GM12891 (cell line): ENCODE measurements around the gene PNPLA6.

Source experiments
- DNase-seq: peaks from one replicate; pipeline ENCODE4 v3.0.0; 2011; ENCODE audit warnings: low spot score; ENCODE audit not compliant: insufficient read length
- FAIRE-seq: peaks from 2 replicates; lab custom pipeline; 2011; peaks lifted over from hg19 to GRCh38; lab: Jason Lieb, UNC
- PAX5 ChIP-seq: IDR thresholded peaks from 2 replicates; pipeline ENCODE4 v1.6.1; 2011; ENCODE audit warnings: low read length, moderate library complexity, mild to moderate bottlenecking; ENCODE audit not compliant: insufficient read depth, severe bottlenecking
- POLR2A ChIP-seq: IDR thresholded peaks from 2 replicates; pipeline ENCODE4 v1.6.1; 2011; ENCODE audit warnings: low read depth, low read length, control low read depth
- POLR2AphosphoS5 ChIP-seq: IDR thresholded peaks from 2 replicates; pipeline ENCODE4 v1.6.1; 2011; ENCODE audit warnings: low read depth, low read length, control low read depth
- POU2F2 ChIP-seq: IDR thresholded peaks from 2 replicates; pipeline ENCODE4 v1.6.1; 2011; ENCODE audit warnings: low read depth, mild to moderate bottlenecking, control low read depth, low read length, moderate library complexity
- SPI1 ChIP-seq: IDR thresholded peaks from 2 replicates; pipeline ENCODE4 v1.6.1; 2011; ENCODE audit warnings: low read depth, low read length, control low read depth
- TAF1 ChIP-seq: IDR thresholded peaks from 2 replicates; pipeline ENCODE4 v1.6.1; 2011; ENCODE audit warnings: low read depth, low read length, control low read depth

Gene PNPLA6

DNA sequence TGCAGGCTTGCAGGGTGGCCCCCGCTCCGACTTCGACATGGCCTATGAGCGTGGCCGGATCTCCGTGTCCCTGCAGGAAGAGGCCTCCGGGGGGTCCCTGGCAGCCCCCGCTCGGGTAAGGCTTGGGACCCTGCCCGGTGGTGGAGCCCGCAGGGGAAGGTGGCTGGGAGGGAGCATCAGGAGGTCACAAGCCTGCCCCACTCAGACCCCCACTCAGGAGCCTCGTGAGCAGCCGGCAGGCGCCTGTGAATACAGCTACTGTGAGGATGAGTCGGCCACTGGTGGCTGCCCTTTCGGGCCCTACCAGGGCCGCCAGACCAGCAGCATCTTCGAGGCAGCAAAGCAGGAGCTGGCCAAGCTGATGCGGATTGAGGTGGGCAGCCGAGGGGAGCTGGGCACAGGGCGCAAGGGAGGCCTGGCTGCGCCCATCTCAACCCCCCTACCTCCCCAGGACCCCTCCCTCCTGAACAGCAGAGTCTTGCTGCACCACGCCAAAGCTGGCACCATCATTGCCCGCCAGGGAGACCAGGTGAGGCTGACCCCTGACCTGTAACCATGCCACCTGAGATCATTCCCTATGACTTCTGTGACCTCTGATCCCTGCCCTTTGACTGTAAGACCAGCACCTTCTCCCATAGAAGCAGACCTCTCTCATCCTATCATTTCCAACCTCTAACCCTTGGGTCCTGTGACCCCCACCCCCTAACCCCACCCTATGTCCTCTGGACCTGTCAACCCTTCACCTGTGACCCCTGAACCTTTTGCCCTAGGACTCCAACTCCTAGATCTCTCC lies 7.2 kb downstream of the PNPLA6 start:
- DNase-seq, result no peak
- TF ChIP-seq PAX5 (no peak), POU2F2 (no peak), TAF1 (no peak)
- FAIRE-seq, result no peak

DNA sequence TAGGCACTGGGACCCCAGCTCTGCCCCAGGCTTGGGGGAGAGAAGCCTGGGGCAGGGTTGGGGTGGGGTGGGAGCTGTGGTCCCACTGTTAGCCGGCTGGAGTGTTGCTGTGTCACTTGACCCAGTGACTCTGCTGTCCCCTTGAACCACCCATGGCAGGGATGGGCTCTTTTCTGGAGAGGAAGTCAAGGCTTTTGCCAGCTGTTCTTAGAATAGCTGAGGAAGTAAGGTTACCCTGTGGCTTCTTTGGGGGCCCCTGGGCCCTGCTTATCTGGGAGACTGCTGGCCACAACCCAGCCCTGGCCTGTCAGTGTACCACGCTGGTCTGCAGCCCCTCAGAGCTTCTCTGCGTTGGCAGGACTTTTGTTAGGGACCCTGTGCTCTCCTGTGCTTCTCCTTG lies 9.1 kb downstream of the PNPLA6 start:
- TF ChIP-seq PAX5 (no peak), TAF1 (no peak), POLR2AphosphoS5 (no peak), SPI1 (no peak), POU2F2 (no peak), POLR2A (no peak)
- FAIRE-seq, result no peak
- no peak for DNase-seq

DNA sequence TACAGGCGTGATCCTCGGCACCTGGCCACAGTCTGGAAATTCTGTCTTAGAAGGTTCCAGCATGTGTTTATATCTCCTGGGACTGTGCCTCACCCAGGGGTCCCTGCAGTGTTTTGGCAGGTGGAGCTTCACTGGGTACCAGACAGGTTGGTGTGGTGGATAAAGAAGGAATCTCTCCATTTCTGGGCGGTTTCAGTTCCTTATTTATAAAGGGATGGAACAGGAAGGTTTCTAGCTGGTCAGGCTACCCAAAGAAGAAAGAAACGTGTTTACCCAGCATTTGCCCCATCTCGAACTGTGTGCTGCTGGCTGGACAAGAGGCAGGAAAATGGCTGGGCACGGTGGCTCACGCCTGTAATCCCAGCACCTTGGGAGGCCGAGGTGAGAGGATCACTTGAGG lies 9.8 kb downstream of the PNPLA6 start:
- FAIRE-seq (peak; percentile 16), DNase-seq (no peak)
- TF ChIP-seq POU2F2 (no peak), TAF1 (no peak), PAX5 (no peak), POLR2AphosphoS5 (no peak), POLR2A (no peak), SPI1 (peak; percentile 75)

DNA sequence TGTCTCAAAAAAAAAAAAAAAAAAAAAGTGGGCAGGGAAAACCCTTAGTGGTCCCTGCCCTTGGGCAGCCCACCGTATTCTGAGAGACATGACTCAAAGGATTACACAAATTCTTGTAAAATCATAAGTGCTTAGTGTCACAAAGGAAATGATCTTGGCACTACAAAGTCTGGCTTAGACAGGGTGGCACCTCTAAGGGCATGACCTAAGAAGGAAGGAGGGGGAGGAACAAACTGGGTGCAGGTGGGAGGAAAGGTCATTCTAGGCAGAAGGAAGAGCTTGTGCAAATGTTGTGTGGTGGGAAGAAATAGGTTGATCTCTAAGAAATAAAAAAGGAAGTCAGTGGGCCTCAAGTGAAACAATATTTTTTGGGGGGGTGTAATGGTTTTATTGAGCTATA lies 10.4 kb downstream of the PNPLA6 start:
- FAIRE-seq, result no peak
- no peak for DNase-seq
- TF ChIP-seq POLR2A (no peak), SPI1 (peak; percentile 21; the same call in 1 of the 2 replicates)

DNA sequence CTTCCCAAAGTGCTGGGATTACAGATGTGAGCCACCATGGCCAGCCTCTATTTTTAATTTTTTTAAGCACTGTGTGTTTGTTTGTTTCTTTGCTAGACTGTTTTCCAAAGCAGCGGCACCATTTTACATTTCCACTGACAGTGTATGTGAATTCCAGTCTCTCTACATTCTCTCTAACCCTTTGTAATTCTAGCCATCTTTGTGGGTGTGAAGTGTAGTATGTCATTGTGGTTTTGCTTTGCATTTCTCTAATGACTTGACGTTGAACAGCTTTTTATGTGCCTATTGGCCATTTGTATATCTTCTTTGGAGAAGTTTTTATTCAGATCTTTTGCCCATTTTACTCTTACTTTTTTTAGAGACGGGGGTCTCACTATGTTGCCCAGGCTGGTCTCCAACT lies 11.6 kb downstream of the PNPLA6 start:
- no peak for FAIRE-seq
- TF ChIP-seq SPI1, result no peak
- TF ChIP-seq POLR2A, result no peak
- no peak for TF ChIP-seq TAF1
- TF ChIP-seq PAX5, result no peak
- TF ChIP-seq POLR2AphosphoS5, result no peak
- TF ChIP-seq POU2F2, result no peak
- no peak for DNase-seq

DNA sequence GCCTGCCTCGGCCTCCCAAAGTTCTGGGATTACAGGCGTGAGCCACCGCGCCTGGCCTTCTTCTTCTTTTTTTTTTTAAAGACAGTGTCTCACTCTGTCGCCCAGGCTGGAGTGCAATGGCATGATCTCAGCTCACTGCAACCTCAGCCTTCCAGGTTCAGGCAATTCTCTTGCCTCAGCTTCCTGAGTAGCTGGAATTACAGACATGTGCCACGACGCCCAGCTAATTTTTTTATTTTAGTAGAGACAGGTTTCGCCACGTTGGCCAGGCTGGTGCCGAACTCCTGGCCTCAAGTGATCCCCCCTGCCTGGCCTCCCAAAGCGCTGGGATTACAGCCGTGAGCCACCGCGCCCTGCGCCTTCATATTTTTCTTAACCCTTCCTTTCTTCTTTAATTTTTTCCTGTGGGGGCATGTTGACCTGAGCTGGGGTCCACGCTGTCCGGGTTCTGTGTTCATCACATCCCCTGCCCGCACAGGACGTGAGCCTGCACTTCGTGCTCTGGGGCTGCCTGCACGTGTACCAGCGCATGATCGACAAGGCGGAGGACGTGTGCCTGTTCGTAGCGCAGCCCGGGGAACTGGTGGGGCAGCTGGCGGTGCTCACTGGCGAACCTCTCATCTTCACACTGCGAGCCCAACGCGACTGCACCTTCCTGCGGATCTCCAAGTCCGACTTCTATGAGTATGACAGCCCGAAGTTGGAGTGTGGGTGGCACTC lies 14.1 kb downstream of the PNPLA6 start:
- DNase-seq (no peak), FAIRE-seq (no peak)
- TF ChIP-seq PAX5, result no peak
- no peak for TF ChIP-seq POLR2AphosphoS5
- no peak for TF ChIP-seq TAF1
- TF ChIP-seq POLR2A, result no peak
- TF ChIP-seq SPI1, result no peak
- no peak for TF ChIP-seq POU2F2

DNA sequence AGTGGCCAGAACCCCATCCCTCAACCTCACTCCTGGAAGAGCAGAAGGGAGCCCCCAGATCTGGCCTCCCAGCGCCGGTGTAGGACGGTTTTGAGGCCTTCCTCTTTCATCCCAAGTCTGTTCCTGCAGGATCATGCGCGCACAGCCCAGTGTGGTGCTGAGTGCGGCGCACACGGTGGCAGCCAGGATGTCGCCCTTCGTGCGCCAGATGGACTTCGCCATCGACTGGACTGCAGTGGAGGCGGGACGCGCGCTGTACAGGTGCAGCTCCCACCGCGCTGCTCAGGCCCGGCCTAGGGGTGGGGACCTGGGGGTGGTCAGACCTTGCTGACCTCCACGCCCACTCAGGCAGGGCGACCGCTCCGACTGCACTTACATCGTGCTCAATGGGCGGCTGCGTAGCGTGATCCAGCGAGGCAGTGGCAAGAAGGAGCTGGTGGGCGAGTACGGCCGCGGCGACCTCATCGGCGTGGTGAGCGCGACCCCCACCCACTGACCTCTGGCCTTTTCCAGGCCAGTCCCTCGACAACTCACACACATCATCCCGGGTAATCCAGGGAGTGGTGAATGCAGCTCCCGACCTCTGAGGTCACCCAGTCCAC lies 14.8 kb downstream of the PNPLA6 start:
- no peak for TF ChIP-seq POU2F2
- no peak for TF ChIP-seq TAF1
- no peak for TF ChIP-seq POLR2A
- no peak for TF ChIP-seq POLR2AphosphoS5
- TF ChIP-seq PAX5, result no peak
- no peak for TF ChIP-seq SPI1
- FAIRE-seq, result no peak
- no peak for DNase-seq

DNA sequence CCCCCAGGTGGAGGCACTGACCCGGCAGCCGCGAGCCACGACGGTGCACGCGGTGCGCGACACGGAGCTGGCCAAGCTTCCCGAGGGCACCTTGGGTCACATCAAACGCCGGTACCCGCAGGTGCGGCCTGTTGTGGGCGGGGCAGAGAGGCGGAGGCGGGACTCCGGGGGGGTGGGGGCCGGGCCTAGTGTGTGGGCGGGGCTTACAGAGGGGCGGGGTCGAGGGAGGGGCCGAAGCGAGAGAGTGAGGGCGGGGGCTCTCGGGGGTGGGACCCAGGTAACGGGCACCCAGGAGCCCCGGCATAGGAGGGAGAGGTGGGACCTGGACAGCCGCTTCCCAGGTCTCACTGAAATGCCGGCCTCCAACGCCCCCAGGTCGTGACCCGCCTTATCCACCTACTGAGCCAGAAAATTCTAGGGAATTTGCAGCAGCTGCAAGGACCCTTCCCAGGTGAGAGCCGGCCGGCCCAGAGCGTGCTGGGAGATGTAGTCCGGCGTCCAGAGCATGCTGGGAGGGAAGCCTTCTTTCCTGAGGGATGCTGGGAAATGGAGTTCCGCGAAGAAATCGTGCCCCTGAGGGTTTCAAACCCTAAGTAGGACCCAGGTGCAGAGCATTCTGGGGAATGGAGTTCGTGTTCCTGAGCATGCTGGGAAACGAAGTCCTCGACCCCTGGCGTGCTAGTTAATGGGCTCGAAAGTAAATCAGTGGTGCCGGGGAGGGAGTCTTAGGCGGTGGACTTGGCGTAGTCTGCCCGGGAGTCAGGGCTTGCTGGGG lies 15.7 kb downstream of the PNPLA6 start:
- TF ChIP-seq POU2F2, result no peak
- no peak for TF ChIP-seq SPI1
- TF ChIP-seq POLR2AphosphoS5, result no peak
- no peak for TF ChIP-seq TAF1
- no peak for TF ChIP-seq POLR2A
- TF ChIP-seq PAX5, result no peak
- DNase-seq (no peak), FAIRE-seq (no peak)

DNA sequence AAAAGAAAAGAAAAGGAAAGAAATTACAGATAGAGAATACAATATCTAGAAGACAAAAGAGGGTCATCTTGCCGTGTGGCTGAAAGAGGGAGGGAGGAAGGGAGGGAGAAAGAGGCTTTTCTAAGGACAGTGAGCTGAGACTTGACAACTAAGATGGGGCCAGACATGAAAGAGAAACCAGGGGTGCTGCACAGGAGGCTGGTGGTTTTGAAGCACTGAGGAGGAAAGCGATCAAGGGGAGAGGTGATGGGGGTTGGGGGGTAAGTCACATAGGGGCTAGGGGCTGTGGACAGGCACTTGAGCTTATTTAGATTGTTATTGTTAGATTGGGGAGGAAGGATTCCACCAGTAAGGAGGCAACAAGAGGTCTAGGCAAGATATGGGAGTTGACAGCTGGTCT lies 17.3 kb downstream of the PNPLA6 start:
- FAIRE-seq (no peak), DNase-seq (peak; percentile 63)
- TF ChIP-seq SPI1 (no peak), TAF1 (no peak), POU2F2 (no peak), POLR2A (no peak), POLR2AphosphoS5 (no peak), PAX5 (no peak)
